ENCODE measurements around the gene ATP6V0A1. TPM values are rescaled to one million over a fixed set of nuclear protein-coding genes. Genes with fewer than 3 reads are reported as not detected.
"Not testable (repeated sequence)": the region's sequence is repeated elsewhere in the genome, so short reads cannot be mapped to it uniquely, and the experiment has no call there.

The ATP6V0A1 gene
- total RNA-seq, 1 donor from 2014 or later, result 69.4 TPM

DNA sequence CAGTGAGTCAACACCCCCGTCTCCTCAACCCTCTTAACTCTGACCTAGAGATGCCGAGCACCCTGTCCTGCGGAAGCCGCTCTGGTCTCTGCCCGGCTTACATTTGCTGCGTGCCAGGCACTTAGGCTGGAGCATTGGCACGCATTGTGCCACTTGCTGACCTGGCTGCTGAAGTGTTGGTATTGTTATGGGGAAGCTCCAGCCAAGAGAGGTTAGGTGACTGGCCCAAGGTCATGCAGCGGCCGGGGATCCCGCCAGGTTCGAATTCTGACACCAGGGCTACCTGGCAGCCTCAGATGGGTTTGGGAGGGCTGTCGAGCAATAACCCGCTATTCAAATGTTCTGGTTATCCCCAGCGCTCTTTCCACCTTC is 89.0 kb downstream of the ATP6V0A1 start:
- Mint-ChIP-seq H3K4me3 (no peak overlapping the region), H3K4me1 (ENCODE audit: unreplicated experiment) (peaks cover 4% of the 10 kb centered on the region), H3K27me3 (no peaks in the 10 kb centered on the region), H3K36me3 (no peaks in the 10 kb centered on the region), H3K27ac (no peak overlapping the region), H3K9me3 (no peaks in the 10 kb centered on the region)
- DNase-seq (ENCODE audit: extremely low spot score, unreplicated experiment), result no peak
- TF ChIP-seq CTCF (conservative IDR thresholded peaks at IDR 0.05), result no peak

- H3K27ac Mint-ChIP-seq, result no peak overlapping the region
- peak; percentile 67 for TF ChIP-seq CTCF (conservative IDR thresholded peaks at IDR 0.05)
- H3K9me3 Mint-ChIP-seq, result no peaks in the 10 kb centered on the region
- peak overlapping the region; percentile 78 for H3K4me3 Mint-ChIP-seq
- peaks cover 4% of the 10 kb centered on the region for H3K4me1 Mint-ChIP-seq (ENCODE audit: unreplicated experiment)
- DNase-seq (ENCODE audit: extremely low spot score, unreplicated experiment), result peak; percentile 87
- H3K36me3 Mint-ChIP-seq, result no peaks in the 10 kb centered on the region
- H3K27me3 Mint-ChIP-seq, result no peaks in the 10 kb centered on the region
Measured at GRCh38 chr17:42548070-42548837, 89.6 kb downstream of the ATP6V0A1 start.

DNA sequence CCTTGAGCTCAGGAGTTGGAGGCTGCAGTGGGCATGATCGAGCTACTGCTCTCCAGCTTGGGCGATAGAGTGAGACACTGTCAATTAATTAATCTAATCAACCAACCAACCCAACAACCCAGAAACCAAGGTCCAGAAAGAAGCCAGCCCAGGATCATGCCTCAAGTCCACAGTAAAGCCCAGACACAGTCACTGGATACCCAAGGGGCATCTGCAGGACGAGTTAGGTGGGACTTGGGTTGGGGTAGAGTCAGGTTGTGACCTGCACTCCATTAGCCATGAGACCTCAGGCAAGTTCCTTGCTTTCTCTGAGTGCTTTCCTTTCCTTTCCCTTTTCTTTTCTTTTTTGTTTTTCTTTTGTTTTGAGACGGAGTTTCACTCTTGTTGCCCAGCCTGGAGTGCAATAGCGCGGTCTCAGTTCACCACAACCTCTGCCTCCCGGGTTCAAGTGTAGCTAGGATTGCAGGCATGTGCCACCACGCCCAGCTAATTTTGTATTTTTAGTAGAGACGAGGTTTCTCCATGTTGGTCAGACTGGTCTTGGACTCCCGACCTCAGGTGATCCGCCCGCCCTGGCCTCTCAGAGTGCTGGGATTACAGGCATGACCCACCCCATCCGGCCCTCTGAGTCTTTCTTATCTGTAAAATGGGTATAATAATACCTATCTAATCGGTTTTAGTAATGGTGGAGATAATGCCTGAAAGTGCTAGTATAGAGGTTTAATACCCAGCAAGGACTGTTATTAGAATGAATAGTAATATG is 90.5 kb downstream of the ATP6V0A1 start:
- H3K4me3 Mint-ChIP-seq, result peak overlapping the region; percentile 78
- H3K36me3 Mint-ChIP-seq, result no peaks in the 10 kb centered on the region
- no peak for TF ChIP-seq CTCF (conservative IDR thresholded peaks at IDR 0.05)
- DNase-seq (ENCODE audit: extremely low spot score, unreplicated experiment), result no peak
- H3K9me3 Mint-ChIP-seq, result no peaks in the 10 kb centered on the region
- H3K27me3 Mint-ChIP-seq, result no peaks in the 10 kb centered on the region
- no peak overlapping the region for H3K27ac Mint-ChIP-seq
- H3K4me1 Mint-ChIP-seq (ENCODE audit: unreplicated experiment), result peaks cover 4% of the 10 kb centered on the region

GRCh38 chr17:42552736-42553135 is 94.1 kb downstream of the ATP6V0A1 start, which contains the start of gene HSD17B1:
Gene HSD17B1 (plus strand): TSS chr17:42552923. CDS start chr17:42552934, 11 bp downstream.
- H3K36me3 Mint-ChIP-seq; DNase-seq (ENCODE audit: extremely low spot score, unreplicated experiment); H3K27me3 Mint-ChIP-seq; H3K27ac Mint-ChIP-seq; H3K9me3 Mint-ChIP-seq: not testable (repeated sequence)
- Mint-ChIP-seq H3K4me3 (peak within 1 kb of the TSS; percentile 92), H3K4me1 (ENCODE audit: unreplicated experiment) (peaks cover 13% of the 10 kb centered on the region)

- no peak for DNase-seq (ENCODE audit: extremely low spot score, unreplicated experiment)
- no peaks in the 10 kb centered on the region for H3K36me3 Mint-ChIP-seq
- no peaks in the 10 kb centered on the region for H3K9me3 Mint-ChIP-seq
- H3K27me3 Mint-ChIP-seq, result no peaks in the 10 kb centered on the region
- TF ChIP-seq CTCF (conservative IDR thresholded peaks at IDR 0.05), result no peak
- peaks cover 13% of the 10 kb centered on the region for H3K4me1 Mint-ChIP-seq (ENCODE audit: unreplicated experiment)
- no peak overlapping the region for H3K27ac Mint-ChIP-seq
- H3K4me3 Mint-ChIP-seq, result peak overlapping the region; percentile 92
Measured at GRCh38 chr17:42553161-42553818, 94.6 kb downstream of the ATP6V0A1 start.
